ENCODE data around the gene AP4E1.
"Not testable (repeated sequence)": the region's sequence is repeated elsewhere in the genome, so short reads cannot be mapped to it uniquely, and the experiment has no call there.

DNA sequence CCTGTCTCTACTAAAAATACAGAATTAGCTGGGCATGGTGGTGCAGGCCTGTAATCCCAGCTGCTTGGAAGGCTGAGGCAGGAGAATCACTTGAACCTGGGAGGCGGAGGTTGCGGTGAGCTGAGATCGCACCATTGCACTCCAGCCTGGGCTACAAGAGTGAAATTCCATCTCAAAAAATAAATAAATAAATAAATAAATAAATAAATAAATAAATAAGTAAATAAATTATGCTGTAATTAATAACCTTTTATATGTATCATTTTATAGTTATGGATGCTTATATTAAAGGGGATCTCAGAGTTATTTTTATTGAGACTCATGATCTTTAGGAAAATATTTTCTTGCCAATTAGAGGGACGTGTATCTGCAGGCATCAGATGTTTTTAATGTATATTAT lies 10.9 kb downstream of the AP4E1 start:
- not testable (repeated sequence) for TF ChIP-seq CTCF (IDR thresholded peaks at IDR 0.05; ENCODE audit: poor library complexity, severe bottlenecking); POLR2AphosphoS5 (IDR thresholded peaks at IDR 0.05); EP300 (conservative IDR thresholded peaks at IDR 0.05; ENCODE audit: poor library complexity, severe bottlenecking); MXI1 (conservative IDR thresholded peaks at IDR 0.05; ENCODE audit: poor library complexity, severe bottlenecking); EZH2 (IDR thresholded peaks at IDR 0.05; ENCODE audit: borderline replicate concordance, insufficient read depth, low read length, poor library complexity, severe bottlenecking)
